B cell (primary cell): ENCODE data around the gene GNAI3. TPM values are rescaled to one million over a fixed set of nuclear protein-coding genes. Genes with fewer than 3 reads are reported as not detected.
A peak's percentile ranks its signal among the peaks of the same experiment; 100 is the strongest.

Experiments used
- ATAC-seq: fragments of 200-7000 bp; cut with Tn5 transposase; one replicate; pipeline ENCODE4 v1.10.0; 2021; ENCODE audit warnings: low read depth, mild to moderate bottlenecking, moderate number of reproducible peaks, moderate library complexity
- CTCF ChIA-PET: fragments of 350-600 bp; sonication (Branson Sonifier 250); formaldehyde crosslinking; loops from one replicate; lab custom pipeline; 2021; ENCODE audit warnings: antibody characterized with exemption, inconsistent platforms; lab: Charles Lee
- POLR2A ChIA-PET: fragments of 350-600 bp; sonication (Branson Sonifier 250); formaldehyde crosslinking; loops from one replicate; lab custom pipeline; 2021; ENCODE audit warnings: antibody characterized with exemption; lab: Charles Lee
- DNase-seq: peaks from one replicate; pipeline ENCODE4 v3.0.0; 2013
- H2AFZ ChIP-seq: 2 replicates; pipeline ENCODE4 v1.6.1; 2012; ENCODE audit warnings: mild to moderate bottlenecking, low read depth, low read length; ENCODE audit not compliant: insufficient read depth, poor library complexity, severe bottlenecking
- H3K27ac ChIP-seq, 2 donors: 1 replicate in 1 of 2; 2 replicates in 1 of 2; pipeline ENCODE4 v1.5.1; 2012 to 2013; ENCODE audit warnings: low read length in 2 of 2, mild to moderate bottlenecking in 2 of 2, moderate library complexity in 1 of 2
- H3K27me3 ChIP-seq, 4 experiments: fragments of 200-600 bp in 1 of 4; sonication (generic) in 1 of 4; replicated peaks in 1 of 4; 1 replicate in 2 of 4; 2 replicates in 2 of 4; pipeline versions ENCODE4 v1.6.1 to v1.7.0; 2013 to 2016; ENCODE audit warnings: low read length in 3 of 4, mild to moderate bottlenecking in 2 of 4, mixed read lengths in 1 of 4, moderate library complexity in 1 of 4; ENCODE audit not compliant: insufficient read depth in 4 of 4, control insufficient read depth in 3 of 4; ENCODE audit errors: control extremely low read depth in 1 of 4
- H3K36me3 ChIP-seq, 2 experiments: replicated peaks in 1 of 2; 1 replicate in 1 of 2; 2 replicates in 1 of 2; pipeline versions ENCODE4 v1.6.1 to v1.7.1; 2013; ENCODE audit warnings: low read length in 1 of 2; ENCODE audit not compliant: insufficient read depth in 2 of 2, control insufficient read depth in 1 of 2; ENCODE audit errors: control extremely low read depth in 1 of 2, extremely low read depth in 1 of 2
- H3K4me1 ChIP-seq, 2 donors: fragments of 200-600 bp in 1 of 2; sonication (generic) in 1 of 2; 1 replicate in 1 of 2; 2 replicates in 1 of 2; pipeline versions ENCODE4 v1.5.1 to v1.6.1; 2013 to 2017; ENCODE audit warnings: low read length in 2 of 2; ENCODE audit not compliant: control insufficient read depth in 2 of 2, insufficient read depth in 2 of 2
- H3K4me2 ChIP-seq: replicated peaks from 2 replicates; pipeline ENCODE3; 2012; ENCODE audit warnings: mild to moderate bottlenecking, low read depth, low read length; ENCODE audit not compliant: poor library complexity, severe bottlenecking
- H3K4me3 ChIP-seq, 5 experiments: fragments of 200-600 bp in 1 of 5; sonication (generic) in 1 of 5; 1 replicate in 3 of 5; 2 replicates in 2 of 5; pipeline versions ENCODE4 v1.5.1 to v1.7.0; 2011 to 2016; ENCODE audit warnings: low read length in 4 of 5, mild to moderate bottlenecking in 4 of 5, low read depth in 2 of 5, control low read depth in 1 of 5, moderate library complexity in 1 of 5; ENCODE audit not compliant: insufficient read depth in 1 of 5; ENCODE audit errors: control extremely low read depth in 1 of 5, extremely low read depth in 1 of 5
- H3K79me2 ChIP-seq: fragments of 200-600 bp; sonication (generic); one replicate; pipeline ENCODE4 v1.6.0; 2016; ENCODE audit warnings: low read length; ENCODE audit not compliant: control insufficient read depth, insufficient read depth
- H3K9ac ChIP-seq: fragments of 200-600 bp; sonication (generic); 2 replicates; pipeline ENCODE4 v1.6.1; 2017; ENCODE audit warnings: mild to moderate bottlenecking, low read length, moderate library complexity
- H3K9me3 ChIP-seq, 3 donors: one replicate each; pipeline versions ENCODE4 v1.6.1 to v1.7.1; 2013; ENCODE audit warnings: low read length in 2 of 3; ENCODE audit not compliant: control insufficient read depth in 2 of 3, insufficient read depth in 1 of 3; ENCODE audit errors: control extremely low read depth in 1 of 3
- H4K20me1 ChIP-seq: 2 replicates; pipeline ENCODE4 v1.6.0; 2012; ENCODE audit warnings: mild to moderate bottlenecking, low read length; ENCODE audit not compliant: insufficient read depth, control insufficient read depth, poor library complexity, severe bottlenecking
- H3K27ac Mint-ChIP-seq: one replicate; pipeline ENCODE4 v1.8.0; 2021; ENCODE audit warnings: mixed read lengths
- H3K27me3 Mint-ChIP-seq: one replicate; pipeline ENCODE4 v1.8.0; 2021; ENCODE audit warnings: mixed read lengths
- H3K4me1 Mint-ChIP-seq: one replicate; pipeline ENCODE4 v1.8.0; 2021; ENCODE audit warnings: mixed read lengths
- H3K4me3 Mint-ChIP-seq: one replicate; pipeline ENCODE4 v1.8.0; 2021; ENCODE audit warnings: mixed read lengths
- H3K9me3 Mint-ChIP-seq: one replicate; pipeline ENCODE4 v1.8.0; 2022; ENCODE audit warnings: mixed read lengths; ENCODE audit not compliant: insufficient read depth
- CTCF ChIP-seq: fragments of 200-600 bp; IDR thresholded peaks from one replicate; pipeline ENCODE4 v1.8.0; 2022; ENCODE audit warnings: antibody characterized with exemption, mild to moderate bottlenecking
- EZH2 ChIP-seq: IDR thresholded peaks from 2 replicates; pipeline ENCODE4 v1.6.1; 2012; ENCODE audit warnings: borderline replicate concordance, low read depth, mild to moderate bottlenecking, moderate library complexity, low read length; ENCODE audit not compliant: insufficient read depth, poor library complexity, severe bottlenecking
- WGBS: methylation state at CpG from one replicate; pipeline ENCODE4 v1.1.5; 2013; ENCODE audit warnings: missing lambda C conversion rate; ENCODE audit not compliant: insufficient coverage; 5-methylcytosine and 5-hydroxymethylcytosine counted together
- intact Hi-C: fragments of 100-400 bp; cut with micrococcal nuclease; formaldehyde crosslinking; loops from one replicate; pipeline ENCODE4 v1.10.0; 2022
- polyA plus RNA-seq: library from polyadenylated mRNA; depleted of rRNA; stranded (reverse); fragments of >200 nt; gene quantifications from 2 replicates; pipeline ENCODE4 v1.2.3, GENCODE V29; 2012
- total RNA-seq, 2 donors: library from RNA; stranded (reverse); fragments of 120-200 nt in 1 of 2; gene quantifications; 1 replicate in 1 of 2; 2 replicates in 1 of 2; pipeline versions ENCODE4 v1.2.3 to v1.2.4, GENCODE V29; 2013 to 2022

GNAI3 gene
- total and polyA plus RNA-seq, 2 donors (not counting 1 experiment from before 2014, with no cell fraction given): 1.6 to 8.5 TPM

DNA sequence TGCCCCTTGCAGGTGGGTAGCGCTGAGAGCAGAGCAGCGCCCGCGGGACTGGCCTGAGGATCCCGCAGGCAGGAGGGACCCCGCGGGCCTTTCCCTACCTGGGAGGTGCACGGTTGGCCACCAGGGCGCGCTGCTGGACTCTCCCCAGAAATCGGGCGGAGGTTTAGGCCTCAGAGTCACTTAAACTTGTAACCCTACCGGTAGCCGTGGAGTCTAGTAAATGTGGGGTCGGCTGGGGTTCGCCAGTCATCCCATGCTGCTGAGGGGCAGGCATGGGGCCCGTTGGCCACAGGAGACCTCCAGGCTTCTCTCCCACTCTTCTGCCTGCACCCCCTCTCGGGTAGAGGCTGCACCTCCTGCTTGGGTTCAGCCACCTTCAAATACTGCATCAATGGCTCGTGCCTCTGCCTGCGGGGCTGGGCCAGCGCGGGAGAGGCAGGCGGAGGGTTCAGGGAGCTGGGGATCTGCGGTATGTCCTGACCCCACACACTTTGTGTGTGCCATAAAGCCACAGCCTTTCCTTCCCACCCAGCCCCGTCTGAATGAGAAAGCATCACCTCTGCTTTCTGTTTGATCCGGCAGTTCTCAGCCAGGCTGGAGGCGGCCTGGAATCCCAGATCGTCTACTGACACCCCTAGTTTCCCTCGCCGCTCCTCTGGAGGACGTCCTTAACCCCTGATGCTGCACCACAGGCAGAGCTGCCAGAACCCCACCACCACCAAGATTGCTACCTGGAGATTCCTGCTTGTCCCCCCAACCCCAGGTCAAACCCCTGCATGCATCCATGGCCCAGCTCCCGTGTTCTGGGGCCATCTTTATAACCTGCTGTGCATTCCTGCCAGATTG lies 95.2 kb downstream of the GNAI3 start:
- ATAC-seq (peak; percentile 88), DNase-seq (peak; percentile 86)
- Histone ChIP-seq H4K20me1 (no peaks in the 10 kb centered on the region), H3K9ac (no peak overlapping the region), H3K36me3 (no peaks in the 10 kb centered on the region), H2AFZ (peak overlapping the region; percentile 82), H3K4me3 (peak overlapping the region in 1 of 5 experiments; percentile 6), H3K79me2 (no peaks in the 10 kb centered on the region), H3K27me3 (peaks cover 0 to 2% (median 0%) of the 10 kb centered on the region in 4 experiments), H3K27ac (no peak overlapping the region), H3K9me3 (no peaks in the 10 kb centered on the region), H3K4me1 (peaks cover 4 to 14% of the 10 kb centered on the region in 2 donors), H3K4me2 (peak overlapping the region; percentile 54)
- intact Hi-C loops: loop anchor here (1.0 to 2.0 kb wide), 3 partner anchors 13 to 341 kb away; partner anchors contain the start of genes AHCYL1, GSTM1 and GSTM4
- no peak overlapping the region for H3K27ac Mint-ChIP-seq
- CTCF ChIA-PET: interaction anchor here (0.7 to 16.5 kb wide), 12 partner anchors 9 to 367 kb away, joined by 3 to 276 read pairs (median 6); partner anchors contain the start of genes AHCYL1, AMPD2, GPR61 and GSTM1
- H3K4me1 Mint-ChIP-seq: peaks cover 13% of the 10 kb centered on the region
- no peaks in the 10 kb centered on the region for H3K9me3 Mint-ChIP-seq
- TF ChIP-seq CTCF: peak; percentile 92
- no peak for TF ChIP-seq EZH2
- peak overlapping the region; percentile 7 for H3K4me3 Mint-ChIP-seq
- peaks cover 4% of the 10 kb centered on the region for H3K27me3 Mint-ChIP-seq
- WGBS: 34% methylated on average over 31 of the region's 32 CpGs
- POLR2A ChIA-PET: interaction anchor here (1.0 kb wide), 1 partner anchor 95 kb away, joined by 3 read pairs; the partner anchor contains the start of gene GNAI3

GRCh38 chr1:109644670-109645069 lies 96.3 kb downstream of the GNAI3 start:
- H3K27ac ChIP-seq: no peak overlapping the region
- POLR2A ChIA-PET: interaction anchor here (0.7 kb wide), 1 partner anchor 936 kb away, joined by 4 read pairs; no protein-coding TSS in a partner anchor
- no peaks in the 10 kb centered on the region for H3K27me3 ChIP-seq
- DNase-seq (no peak), ATAC-seq (no peak)
- Mint-ChIP-seq H3K9me3 (no peaks in the 10 kb centered on the region), H3K4me3 (no peak overlapping the region), H3K27ac (no peak overlapping the region), H3K27me3 (peaks cover 4% of the 10 kb centered on the region), H3K4me1 (peaks cover 13% of the 10 kb centered on the region)
- no peak overlapping the region for H3K9ac ChIP-seq
- H3K36me3 ChIP-seq: no peaks in the 10 kb centered on the region
- no peak overlapping the region for H3K4me3 ChIP-seq
- no peaks in the 10 kb centered on the region for H3K9me3 ChIP-seq
- no peaks in the 10 kb centered on the region for H4K20me1 ChIP-seq
- H3K79me2 ChIP-seq: no peaks in the 10 kb centered on the region
- TF ChIP-seq CTCF (no peak), EZH2 (no peak)
- no peak overlapping the region for H2AFZ ChIP-seq
- WGBS: no CpG with 5 or more reads among the region's 10 CpGs
- peaks cover 4 to 14% of the 10 kb centered on the region in 2 donors for H3K4me1 ChIP-seq
- H3K4me2 ChIP-seq: no peak overlapping the region
- intact Hi-C loops: no loop called here
- CTCF ChIA-PET: interaction anchor here (0.7 to 13.3 kb wide), 7 partner anchors 8 to 364 kb away, joined by 3 to 230 read pairs (median 7); partner anchors contain the start of genes AHCYL1 and GSTM1
